Camera-type eye (tissue), 1 donor: Measurements from ENCODE around the gene SLIT1. TPM values are rescaled to one million over a fixed set of nuclear protein-coding genes. Genes with fewer than 3 reads are reported as not detected.

ENCODE experiments used
- total RNA-seq: library from RNA; depleted of rRNA; stranded (reverse); fragments of >200 nt; gene quantifications from one replicate; pipeline ENCODE4 v1.2.3, GENCODE V29; 2014

The SLIT1 gene
- total RNA-seq = 8.2 TPM

DNA sequence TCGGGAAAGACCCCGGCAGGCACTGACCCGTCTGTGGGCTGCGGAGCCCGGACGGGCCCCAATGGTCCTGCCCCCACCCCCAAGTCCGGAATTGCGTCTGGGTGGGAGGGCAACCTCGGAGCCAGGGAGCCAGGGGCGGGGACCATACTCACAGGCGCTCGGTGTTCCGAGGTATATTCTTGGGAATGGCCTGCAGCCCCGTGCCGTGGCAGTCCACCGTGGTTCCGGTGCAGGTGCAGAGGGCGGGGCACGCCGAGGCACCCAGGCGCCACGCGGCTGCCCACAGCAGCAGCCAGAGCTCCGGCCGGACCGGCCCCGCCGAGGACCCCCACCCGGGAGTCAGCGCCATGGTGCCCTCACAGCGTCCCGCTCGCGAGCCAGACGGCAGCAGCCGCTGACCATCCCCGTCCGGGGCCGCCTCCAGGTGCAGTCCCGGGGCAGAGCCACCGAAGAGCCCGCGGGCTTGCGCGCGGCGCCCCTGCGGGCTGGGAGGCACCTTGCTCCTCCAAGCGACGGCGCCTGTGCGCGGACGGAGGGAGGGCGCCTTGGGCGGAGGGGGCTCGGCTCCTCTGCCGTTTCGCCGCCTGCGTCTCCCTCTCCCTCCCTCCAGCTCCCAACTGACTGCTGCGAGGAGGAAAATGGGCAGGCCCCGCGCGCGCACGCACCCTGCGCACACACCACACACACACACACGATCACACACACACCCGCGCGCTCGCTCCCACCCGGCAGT is at the start of gene SLIT1:
SLIT1 (minus strand) TSS at position 634 of the 733 bp plus-strand sequence; CDS start at position 349, 285 bp downstream.

Other genes with a start within 250 kb of the SLIT1 start
- 18.8 TPM for gene ARHGAP19, start 106.7 kb upstream of the SLIT1 start, total RNA-seq
- 9.0 TPM for gene FRAT1, start 133.3 kb upstream of the SLIT1 start, total RNA-seq
- 18.3 TPM for gene FRAT2, start 148.8 kb upstream of the SLIT1 start, total RNA-seq
- 19.8 TPM for gene RRP12, start 215.4 kb upstream of the SLIT1 start, total RNA-seq
- 201 TPM for gene PGAM1, start 240.2 kb upstream of the SLIT1 start, total RNA-seq